NCI-H1417 (cell line): ENCODE measurements around the gene IL17F.

Experiments
- DNase-seq, 3 experiments: peaks; one replicate each; lab custom pipeline; 2025; lab: John Stamatoyannopoulos, UW

Gene IL17F

GRCh38 chr6:52244400-52244799 lies at the start of gene IL17F:
Gene IL17F, minus strand, starts transcription at chr6:52244500. Its CDS starts 71 bp downstream, at chr6:52244429.
- DNase-seq: no peak

GRCh38 chr6:52293067-52293466 lies 48.8 kb upstream of the IL17F start:
- DNase-seq: peak in 1 of 3 experiments; percentile 7

GRCh38 chr6:52288841-52289240 lies 44.5 kb upstream of the IL17F start:
- no peak for DNase-seq

- DNase-seq: no peak
These were observed 43.9 kb upstream of the IL17F start for GRCh38 chr6:52288216-52288615.

- peak; percentile 42 to 89 (median 64) for DNase-seq
These were observed 42.6 kb upstream of the IL17F start for GRCh38 chr6:52286798-52287432.

- DNase-seq: peak in 2 of 3 experiments; percentile 38 to 82
These were observed 41.1 kb upstream of the IL17F start for GRCh38 chr6:52285177-52286068.

GRCh38 chr6:52284460-52285176 lies 40.3 kb upstream of the IL17F start, which contains the start of gene MCM3:
Gene MCM3, minus strand, starts transcription at chr6:52284742. Its CDS starts 68 bp downstream, at chr6:52284674.
- peak; percentile 98 to 100 (median 98) for DNase-seq

- DNase-seq: peak; percentile 57 to 91 (median 87)
These were observed 39.8 kb upstream of the IL17F start for GRCh38 chr6:52284131-52284459.

GRCh38 chr6:52283111-52283510 lies 38.8 kb upstream of the IL17F start:
- DNase-seq: peak in 1 of 3 experiments; percentile 22

GRCh38 chr6:52276130-52276529 lies 31.8 kb upstream of the IL17F start:
- no peak for DNase-seq

- no peak for DNase-seq
These were observed 27.7 kb upstream of the IL17F start for GRCh38 chr6:52271852-52272460.

GRCh38 chr6:52263709-52264540 lies 19.6 kb upstream of the IL17F start:
- DNase-seq: peak; percentile 21 to 73 (median 36)

- no peak for DNase-seq
These were observed 18.5 kb upstream of the IL17F start for GRCh38 chr6:52262620-52263344.

- DNase-seq: no peak
These were observed 16.9 kb upstream of the IL17F start for GRCh38 chr6:52261229-52261628.

- peak in 1 of 3 experiments; percentile 17 for DNase-seq
These were observed 16.3 kb upstream of the IL17F start for GRCh38 chr6:52260634-52261033.

GRCh38 chr6:52255434-52255833 lies 11.1 kb upstream of the IL17F start:
- DNase-seq: no peak

- DNase-seq: no peak
These were observed 10.6 kb upstream of the IL17F start for GRCh38 chr6:52254731-52255378.

- DNase-seq: no peak
These were observed 9.2 kb upstream of the IL17F start for GRCh38 chr6:52253494-52253893.

- no peak for DNase-seq
These were observed 6.8 kb upstream of the IL17F start for GRCh38 chr6:52251113-52251512.

- DNase-seq: no peak
These were observed 4.8 kb upstream of the IL17F start for GRCh38 chr6:52249078-52249477.
